Mesodermal cell (in vitro differentiated cells): ENCODE data around the gene METTL22.

Experiments used
- H3K27ac ChIP-seq: 2 replicates; pipeline ENCODE4 v1.7.0; 2013; ENCODE audit warnings: mild to moderate bottlenecking, low read depth, low read length, moderate library complexity; ENCODE audit not compliant: severe bottlenecking
- H3K36me3 ChIP-seq: 2 replicates; pipeline ENCODE4 v1.7.1; 2013; ENCODE audit warnings: mild to moderate bottlenecking, low read length, moderate library complexity; ENCODE audit not compliant: control insufficient read depth, insufficient read depth
- H3K4me1 ChIP-seq: one replicate; pipeline ENCODE4 v1.7.1; 2013; ENCODE audit warnings: mild to moderate bottlenecking, low read length; ENCODE audit not compliant: insufficient read depth, control insufficient read depth, poor library complexity, severe bottlenecking
- H3K4me3 ChIP-seq: 2 replicates; pipeline ENCODE4 v1.7.0; 2013; ENCODE audit warnings: low read length, control low read depth, mild to moderate bottlenecking; ENCODE audit not compliant: insufficient read depth, poor library complexity, severe bottlenecking; ENCODE audit errors: extremely low read depth
- H3K9me3 ChIP-seq: 2 replicates; pipeline ENCODE4 v1.7.1; 2013; ENCODE audit warnings: mild to moderate bottlenecking, low read length, moderate library complexity; ENCODE audit not compliant: control insufficient read depth
- WGBS, 2 experiments: methylation state at CpG; one replicate each; pipeline ENCODE4 v1.1.5; 2013; ENCODE audit warnings: missing lambda C conversion rate in 2 of 2; ENCODE audit not compliant: insufficient coverage in 2 of 2; 5-methylcytosine and 5-hydroxymethylcytosine counted together

METTL22 gene

GRCh38 chr16:8620535-8620934 lies 963 bp upstream of the METTL22 start:
- Histone ChIP-seq H3K9me3 (no peaks in the 10 kb centered on the region), H3K27ac (no peak overlapping the region), H3K4me3 (no peak overlapping the region), H3K36me3 (peaks cover 24% of the 10 kb centered on the region), H3K4me1 (peaks cover 11% of the 10 kb centered on the region)
- WGBS, 2 experiments = 76 to 80% methylated on average over 5 to 6 of the region's 6 CpGs

- Histone ChIP-seq H3K4me3 (peak overlapping the region; percentile 91), H3K4me1 (peaks cover 11% of the 10 kb centered on the region), H3K36me3 (peaks cover 30% of the 10 kb centered on the region), H3K27ac (no peak overlapping the region), H3K9me3 (no peaks in the 10 kb centered on the region)
- WGBS, 2 experiments = 10 to 20% methylated on average over 5 to 8 of the region's 12 CpGs
Measured at GRCh38 chr16:8621222-8621571, 301 bp upstream of the METTL22 start.

GRCh38 chr16:8622315-8622656 lies 788 bp downstream of the METTL22 start:
- peaks cover 11% of the 10 kb centered on the region for H3K4me1 ChIP-seq
- H3K9me3 ChIP-seq = no peaks in the 10 kb centered on the region
- peak overlapping the region; percentile 91 for H3K4me3 ChIP-seq
- H3K36me3 ChIP-seq = peaks cover 41% of the 10 kb centered on the region
- WGBS, 2 experiments = 0% methylated on average over 2 of the region's 4 CpGs; no CpG with 5 or more reads in 1 of the 2 experiments
- H3K27ac ChIP-seq = peak overlapping the region; percentile 82

DNA sequence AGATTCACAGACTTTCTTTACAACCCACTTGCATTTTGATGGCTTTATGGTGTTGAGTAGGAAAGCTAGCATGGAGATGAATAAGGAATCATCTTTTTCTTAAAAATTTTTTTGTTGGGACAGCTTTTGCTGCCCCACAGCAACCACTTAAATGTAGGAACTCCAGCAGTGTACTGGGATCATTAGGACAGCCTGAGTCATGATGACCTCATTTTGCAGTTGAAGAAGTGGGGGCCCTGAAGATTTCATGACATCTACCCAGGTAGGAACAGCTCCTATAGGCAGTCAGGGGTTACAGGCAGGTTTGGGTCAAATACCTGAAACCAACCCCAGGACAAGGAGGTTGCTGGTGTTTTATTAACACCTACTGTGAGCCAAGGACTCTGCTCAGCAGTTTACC lies 2.1 kb downstream of the METTL22 start:
- Histone ChIP-seq H3K9me3 (no peaks in the 10 kb centered on the region), H3K4me3 (no peak overlapping the region), H3K36me3 (peaks cover 50% of the 10 kb centered on the region), H3K27ac (no peak overlapping the region), H3K4me1 (peaks cover 11% of the 10 kb centered on the region)

DNA sequence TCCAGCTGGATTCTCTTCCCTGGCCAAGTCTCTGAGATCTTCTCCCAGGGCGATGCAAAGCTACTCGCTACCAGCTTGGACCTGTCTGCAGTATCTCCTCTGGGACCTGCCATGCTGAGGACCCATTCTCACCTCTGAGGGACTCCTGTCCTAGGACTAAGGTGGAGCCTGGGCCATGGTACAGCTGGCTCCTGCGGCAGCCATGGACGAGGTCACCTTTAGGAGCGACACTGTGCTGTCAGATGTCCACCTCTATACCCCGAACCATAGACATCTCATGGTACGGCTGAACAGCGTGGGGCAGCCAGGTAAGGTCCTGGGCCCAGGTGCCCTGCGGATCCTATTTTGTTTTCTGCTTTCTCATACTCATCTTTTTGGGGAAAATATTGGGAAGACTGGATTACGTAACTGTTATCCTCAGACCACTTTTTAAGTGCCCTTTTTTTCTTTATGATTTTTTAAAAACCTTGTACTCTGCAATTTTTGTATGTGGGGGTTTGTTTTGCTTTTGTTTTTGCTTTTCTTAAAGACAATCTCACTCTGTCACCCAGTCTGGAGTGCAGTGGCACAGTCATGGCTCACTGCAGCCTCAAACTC lies 4.1 kb downstream of the METTL22 start:
- Histone ChIP-seq H3K27ac (no peak overlapping the region), H3K4me1 (peaks cover 11% of the 10 kb centered on the region), H3K36me3 (peaks cover 70% of the 10 kb centered on the region), H3K4me3 (no peak overlapping the region), H3K9me3 (no peaks in the 10 kb centered on the region)
- WGBS, 2 experiments = 94 to 96% methylated on average over 6 to 8 of the region's 10 CpGs

- Histone ChIP-seq H3K4me3 (no peak overlapping the region), H3K9me3 (no peaks in the 10 kb centered on the region), H3K36me3 (peaks cover 83% of the 10 kb centered on the region), H3K4me1 (peaks cover 11% of the 10 kb centered on the region), H3K27ac (no peak overlapping the region)
- WGBS, 2 experiments = 98 to 100% methylated on average over 8 of the region's 8 CpGs
Measured at GRCh38 chr16:8626946-8627345, 5.4 kb downstream of the METTL22 start.

DNA sequence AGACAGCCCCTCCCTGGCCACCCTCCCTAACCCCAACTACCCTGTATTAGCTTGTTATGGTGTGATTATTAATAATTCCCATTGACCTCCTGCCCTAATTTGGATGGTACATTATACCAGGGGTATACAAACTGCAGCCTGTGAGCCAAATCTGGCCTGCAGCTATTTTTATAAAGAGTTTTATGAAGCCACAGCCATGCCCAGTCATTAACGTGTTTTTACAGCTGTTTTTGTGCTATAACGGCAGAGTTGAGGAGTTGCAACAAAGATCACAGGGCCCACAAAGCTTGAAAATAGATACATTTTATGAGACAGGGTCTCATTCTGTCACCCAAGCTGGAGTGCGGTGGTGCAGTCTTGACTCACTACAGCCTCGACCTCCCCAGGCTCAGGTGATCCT lies 6.0 kb downstream of the METTL22 start:
- Histone ChIP-seq H3K36me3 (peaks cover 88% of the 10 kb centered on the region), H3K4me3 (no peak overlapping the region), H3K4me1 (peaks cover 11% of the 10 kb centered on the region), H3K27ac (no peak overlapping the region), H3K9me3 (no peaks in the 10 kb centered on the region)
- 81 to 84% methylated on average over 3 to 4 of the region's 4 CpGs for WGBS, 2 experiments

GRCh38 chr16:8628981-8629725 lies 7.7 kb downstream of the METTL22 start:
- 93 to 95% methylated on average over 14 of the region's 16 CpGs for WGBS, 2 experiments
- Histone ChIP-seq H3K4me1 (no peaks in the 10 kb centered on the region), H3K27ac (no peak overlapping the region), H3K9me3 (no peaks in the 10 kb centered on the region), H3K36me3 (peaks cover 79% of the 10 kb centered on the region), H3K4me3 (no peak overlapping the region)

DNA sequence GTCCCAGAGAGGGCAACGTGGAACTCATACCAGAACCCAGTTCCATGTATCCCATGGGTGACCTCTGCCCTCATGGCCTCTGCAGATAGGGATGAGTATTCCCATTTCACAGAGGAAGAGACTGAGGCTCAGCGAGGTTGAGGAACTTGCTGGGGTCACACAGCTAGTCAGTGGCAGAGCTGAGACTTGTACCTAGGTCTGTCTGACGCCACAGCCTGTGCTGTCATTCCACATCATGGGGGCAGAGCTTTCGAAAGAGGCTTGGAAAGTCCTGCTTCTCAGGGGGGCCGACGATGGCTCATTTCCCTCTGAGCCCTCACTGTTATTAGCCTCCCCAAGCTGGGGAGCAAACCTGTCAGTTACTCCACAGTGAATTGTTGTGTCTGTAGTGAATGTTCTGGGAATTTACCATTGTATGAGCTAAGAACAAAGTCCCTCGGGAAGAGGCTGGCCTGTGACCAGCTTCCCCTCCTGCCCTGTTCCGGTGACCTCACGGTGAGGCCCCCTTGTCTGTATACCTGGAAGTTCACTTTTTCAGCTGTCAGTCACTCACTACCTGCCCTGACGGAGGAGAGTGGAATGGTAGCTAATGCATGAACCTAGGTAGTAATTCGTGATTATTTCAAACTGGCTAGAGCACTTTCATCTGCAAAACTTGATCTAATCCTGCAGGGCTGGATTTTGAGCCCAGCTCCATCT lies 8.9 kb downstream of the METTL22 start:
- Histone ChIP-seq H3K36me3 (peaks cover 77% of the 10 kb centered on the region), H3K4me1 (no peaks in the 10 kb centered on the region), H3K9me3 (no peaks in the 10 kb centered on the region), H3K27ac (no peak overlapping the region), H3K4me3 (no peak overlapping the region)
- 95 to 97% methylated on average over 3 to 6 of the region's 11 CpGs for WGBS, 2 experiments

DNA sequence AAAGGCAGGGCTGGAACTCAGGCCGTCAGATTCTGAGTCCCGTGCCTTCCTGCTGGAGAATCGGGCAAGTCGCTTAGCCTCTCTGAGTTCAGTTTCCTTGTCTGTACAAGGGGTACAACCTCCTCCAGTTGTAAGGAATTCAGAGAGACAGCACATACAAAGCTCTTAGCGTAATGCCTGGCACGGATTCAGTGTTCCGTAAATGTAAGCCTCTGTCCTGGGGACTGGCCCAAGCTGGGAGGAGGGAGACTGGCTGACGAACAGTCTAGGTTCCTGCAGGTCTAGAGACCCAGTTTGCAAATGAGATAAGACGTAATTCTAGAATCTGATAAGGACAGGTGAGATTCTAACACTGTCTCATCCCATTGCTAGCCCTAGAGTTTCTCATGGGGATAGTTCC lies 9.9 kb downstream of the METTL22 start:
- Histone ChIP-seq H3K4me3 (no peak overlapping the region), H3K9me3 (no peaks in the 10 kb centered on the region), H3K27ac (no peak overlapping the region), H3K4me1 (no peaks in the 10 kb centered on the region), H3K36me3 (peaks cover 77% of the 10 kb centered on the region)
- WGBS, 2 experiments = 93 to 98% methylated on average over 7 to 9 of the region's 9 CpGs
